ENCODE results near the gene TRIM3.

TRIM3 gene

DNA sequence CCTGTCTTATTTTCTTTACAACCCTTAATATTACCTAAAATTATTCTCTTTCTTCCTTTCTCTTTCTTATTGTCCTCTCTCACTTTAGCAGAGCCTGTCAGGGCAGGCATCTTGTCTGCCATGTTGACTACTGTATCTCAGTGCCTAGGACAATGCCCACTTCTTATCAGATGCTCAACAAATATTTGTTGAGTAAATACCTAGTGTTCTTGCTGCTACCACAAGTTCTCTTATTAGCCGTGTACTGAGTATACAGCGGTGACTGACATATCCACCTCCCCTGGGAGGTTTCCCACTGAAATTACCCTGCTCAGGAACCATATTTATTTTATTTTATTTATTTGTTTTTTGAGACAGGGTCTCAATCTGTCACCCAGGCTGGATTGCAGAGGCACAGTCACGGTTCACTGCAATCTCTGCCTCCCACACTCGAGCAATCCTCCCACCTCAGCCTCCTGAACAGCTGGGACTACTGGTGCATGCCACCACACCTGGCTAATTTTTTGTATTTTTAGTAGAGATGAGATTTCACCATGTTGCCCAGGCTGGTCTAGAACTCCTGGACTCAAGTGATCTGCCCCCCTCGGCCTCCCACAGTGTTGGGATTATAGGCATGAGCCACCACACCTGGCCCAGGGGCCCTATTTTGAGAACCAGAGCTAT, 39.6 kb downstream of the TRIM3 start:
- no peak for DNase-seq

DNA sequence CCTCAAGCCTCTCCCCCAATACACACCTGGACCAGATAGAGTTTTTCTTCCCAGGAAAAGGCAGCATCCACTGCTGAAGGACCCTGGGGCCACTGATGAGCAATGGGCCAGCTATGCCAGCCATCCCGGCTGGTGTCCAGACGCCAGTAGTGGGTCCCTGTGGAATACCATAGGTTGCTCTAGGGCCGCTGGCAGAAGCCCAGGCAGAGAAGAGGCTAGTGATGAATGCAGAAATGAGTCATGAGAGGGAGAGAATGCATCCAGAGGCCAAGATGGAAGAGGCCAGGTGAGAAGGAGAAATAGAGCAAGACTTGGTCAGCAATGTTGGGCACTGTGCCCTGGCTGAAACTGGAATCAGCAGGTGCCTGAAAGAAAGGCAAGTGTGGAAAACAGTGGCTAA, 41.9 kb downstream of the TRIM3 start:
- DNase-seq = no peak

DNA sequence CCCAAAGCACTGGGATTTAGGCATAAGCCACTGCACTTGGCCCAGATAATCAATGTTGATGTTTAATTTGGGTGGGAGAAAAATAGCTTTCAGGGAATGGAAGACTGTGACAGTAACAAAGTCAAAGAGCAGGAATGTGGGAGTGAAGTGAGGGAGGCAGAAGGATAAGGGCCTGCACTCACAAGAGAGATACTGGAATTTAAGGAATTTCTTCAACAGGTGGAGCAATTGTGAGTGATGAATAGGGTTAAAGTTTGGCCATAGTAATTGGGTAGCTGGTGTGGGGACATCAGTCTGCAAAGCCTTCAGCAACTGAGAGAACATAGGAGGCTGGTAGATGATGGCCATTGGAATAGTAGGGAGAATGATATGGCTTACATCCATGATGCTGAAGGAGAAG, 46.2 kb downstream of the TRIM3 start:
- no peak for DNase-seq

DNA sequence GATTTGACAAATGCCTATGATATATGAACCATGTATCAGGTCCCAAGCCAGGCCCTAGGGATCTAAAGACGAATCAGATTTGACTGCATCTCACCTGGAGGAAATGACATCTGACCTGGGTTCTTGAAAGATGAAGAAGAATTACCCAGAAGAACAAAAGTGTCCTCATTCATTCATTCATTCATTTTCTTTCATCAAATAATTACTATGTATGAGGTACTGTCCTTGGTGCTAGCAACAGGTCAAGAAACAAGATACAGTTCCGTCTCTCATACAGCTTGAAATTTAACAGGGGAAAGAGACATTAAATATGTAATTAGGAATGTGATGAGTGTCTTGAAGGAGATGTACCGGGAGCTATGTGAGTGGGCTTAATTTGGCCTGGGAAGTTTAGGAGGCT, 53.1 kb downstream of the TRIM3 start:
- DNase-seq = no peak

DNA sequence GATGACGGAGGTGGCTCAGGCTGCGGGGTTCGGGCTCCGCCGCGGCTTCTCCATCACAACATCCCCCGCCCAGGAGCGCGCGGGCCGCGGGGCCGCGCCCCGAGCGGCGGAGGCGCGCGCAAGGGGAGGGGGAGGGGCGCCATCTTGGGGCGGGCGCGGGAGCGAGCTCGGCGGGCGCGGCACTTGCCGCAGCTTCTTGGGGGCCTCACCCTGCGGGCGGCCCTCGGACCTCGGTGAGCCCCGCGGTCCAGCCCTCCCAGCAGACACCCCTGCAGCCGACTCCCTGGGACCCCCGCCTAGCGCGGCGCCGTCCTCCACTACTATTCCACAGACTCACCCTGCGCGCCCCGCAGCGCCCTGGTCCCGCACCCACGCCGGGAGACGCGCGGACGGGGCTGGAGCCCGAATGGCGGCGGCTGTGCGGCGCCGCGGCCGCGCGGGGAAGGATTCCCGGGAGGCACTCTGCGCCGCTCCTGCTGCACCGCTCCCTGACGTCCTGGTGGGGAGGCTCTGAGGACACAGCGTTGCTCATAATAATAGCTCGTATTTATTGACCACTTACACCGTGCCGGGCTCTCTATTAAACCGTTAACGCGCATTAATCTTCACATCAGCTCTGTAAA, 54.6 kb downstream of the TRIM3 start, which contains the start of gene APBB1:
Gene APBB1, minus strand, starts transcription at position 86 of the 623 bp plus-strand sequence. CDS start 7,747 bp downstream, outside the sequence.
- DNase-seq = peak; percentile 83

DNA sequence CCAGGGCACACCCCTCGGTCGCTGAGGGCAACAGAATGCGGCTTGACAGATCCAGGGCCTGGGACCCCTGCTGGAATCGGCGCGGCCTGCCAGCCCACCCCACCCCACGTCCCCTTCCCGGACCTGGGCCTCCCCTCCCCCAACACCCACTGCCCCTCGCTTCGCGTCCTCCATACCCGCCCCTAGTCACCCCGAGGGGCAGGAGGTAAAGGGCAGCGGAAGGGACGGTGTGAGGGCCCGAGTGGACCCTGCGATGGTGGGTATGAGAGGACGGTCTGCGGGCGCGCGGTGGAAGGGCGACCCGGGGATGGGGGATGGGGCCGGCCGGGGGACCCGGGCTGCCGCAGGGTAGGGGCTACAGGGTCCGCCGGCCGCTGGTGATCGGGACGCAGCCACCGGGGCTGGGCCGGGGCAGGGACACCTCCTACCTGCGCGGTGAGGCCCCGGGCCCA, 55.2 kb downstream of the TRIM3 start:
- no peak for DNase-seq

DNA sequence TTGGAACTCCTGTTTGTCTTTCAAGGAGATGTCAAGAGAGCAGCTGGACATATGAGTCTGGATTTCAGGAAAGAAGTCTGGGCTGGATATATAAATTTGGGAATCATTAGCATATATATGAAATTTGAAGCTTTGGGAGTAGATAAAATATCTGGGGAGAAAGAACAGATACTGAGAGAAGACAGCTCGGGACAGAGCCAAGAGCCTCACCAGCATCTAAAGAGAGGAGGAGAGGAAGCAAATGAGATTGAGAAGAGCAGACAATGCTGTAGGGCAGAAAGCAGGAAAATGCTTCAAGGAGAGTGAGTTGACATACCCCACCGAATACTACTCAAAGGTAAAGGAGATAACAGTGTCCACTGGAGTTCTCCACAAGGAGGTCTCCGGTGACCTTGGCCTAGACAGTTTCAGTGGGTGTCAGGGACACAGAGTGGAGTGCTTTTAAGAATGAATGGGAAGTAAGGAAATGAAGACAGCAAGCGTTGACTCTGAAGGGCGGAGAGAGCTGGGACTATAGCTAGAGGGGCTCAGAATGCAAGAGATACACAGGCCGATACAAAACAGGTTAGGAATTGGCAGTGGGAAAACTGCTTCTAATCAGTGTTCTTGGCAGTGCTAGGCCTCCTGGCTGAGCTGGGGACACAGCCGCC, 55.7 kb downstream of the TRIM3 start:
- DNase-seq = peak; percentile 23

DNA sequence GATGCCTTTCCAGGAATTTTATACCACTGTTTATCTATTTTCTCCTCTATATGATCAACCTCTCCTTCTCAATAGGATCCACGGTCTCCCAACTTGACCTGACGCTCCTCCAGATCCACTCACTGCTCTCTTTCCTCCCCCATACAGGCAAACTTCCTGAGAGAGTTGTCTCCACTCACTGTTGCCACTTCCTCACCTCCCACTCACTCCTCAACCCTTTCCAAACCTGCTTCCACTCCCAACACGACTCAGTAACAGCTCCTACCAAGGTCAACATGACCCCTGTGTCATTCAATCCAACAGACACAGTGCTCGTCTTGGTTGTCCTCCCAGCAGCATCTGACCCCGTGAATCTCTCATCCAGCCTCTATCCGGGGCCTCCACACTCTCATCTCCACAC, 57.9 kb downstream of the TRIM3 start:
- DNase-seq = no peak

DNA sequence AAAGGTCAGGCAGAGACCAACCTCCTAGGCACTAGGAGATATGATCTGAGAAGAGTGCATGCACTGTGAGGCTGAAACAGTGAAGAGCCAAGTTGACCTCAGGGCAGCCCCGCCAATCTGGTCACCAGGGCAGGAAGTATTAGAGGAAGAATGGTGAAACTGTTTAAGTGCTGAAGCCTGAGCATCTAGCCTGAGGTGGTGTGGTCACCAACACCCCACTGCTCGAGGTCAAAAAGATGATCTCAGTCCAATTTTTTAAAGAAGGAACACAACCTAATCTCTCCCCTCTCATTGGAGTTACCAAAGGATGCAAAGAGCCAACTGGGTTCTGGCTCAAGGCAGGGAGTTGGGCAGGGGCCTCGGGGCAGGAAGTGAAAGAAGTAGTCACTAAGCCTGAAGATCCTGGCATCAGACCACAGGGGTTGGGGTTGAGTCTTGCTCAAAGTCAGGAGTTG, 58.8 kb downstream of the TRIM3 start:
- no peak for DNase-seq

DNA sequence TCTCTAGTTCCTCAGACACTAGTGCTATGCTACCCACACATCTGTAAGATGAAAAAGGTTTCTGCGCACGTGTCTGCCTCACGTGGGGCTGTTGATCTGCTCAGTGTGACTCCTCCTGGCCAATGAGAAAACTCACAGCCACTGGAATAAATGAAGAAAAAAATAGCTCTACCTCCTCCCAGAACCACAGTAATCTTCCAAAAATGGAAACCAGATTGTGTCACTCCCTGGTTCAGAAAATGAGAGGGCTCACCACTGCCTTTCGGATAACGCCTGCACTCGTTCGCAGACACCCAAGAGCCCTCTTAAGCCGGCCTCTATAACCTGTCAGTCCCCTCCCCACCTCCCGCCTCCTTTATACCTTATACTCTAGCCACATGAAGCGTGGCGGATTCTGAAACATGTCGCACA, 59.9 kb downstream of the TRIM3 start:
- DNase-seq = no peak

DNA sequence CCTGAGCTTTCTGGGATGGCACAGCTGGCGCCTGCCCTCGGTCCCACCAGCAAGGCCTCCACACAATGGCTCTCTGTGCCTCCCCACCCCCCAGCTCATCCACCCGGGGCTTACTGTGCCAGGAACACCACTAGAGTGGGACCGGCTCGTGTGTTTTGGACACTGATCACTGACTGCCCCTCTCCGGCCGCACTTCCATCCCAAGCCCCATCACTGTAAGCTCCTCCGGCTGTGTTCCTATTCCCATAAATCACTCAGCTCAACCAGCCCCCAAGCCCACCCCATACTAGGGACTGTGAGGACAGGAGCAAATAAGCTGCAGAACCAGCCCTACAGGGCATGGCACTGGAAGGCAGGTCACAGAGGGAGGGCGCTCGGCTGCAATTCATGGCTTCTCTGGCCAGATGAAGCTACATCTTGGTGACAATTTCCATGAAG, 62.1 kb downstream of the TRIM3 start:
- DNase-seq = no peak

DNA sequence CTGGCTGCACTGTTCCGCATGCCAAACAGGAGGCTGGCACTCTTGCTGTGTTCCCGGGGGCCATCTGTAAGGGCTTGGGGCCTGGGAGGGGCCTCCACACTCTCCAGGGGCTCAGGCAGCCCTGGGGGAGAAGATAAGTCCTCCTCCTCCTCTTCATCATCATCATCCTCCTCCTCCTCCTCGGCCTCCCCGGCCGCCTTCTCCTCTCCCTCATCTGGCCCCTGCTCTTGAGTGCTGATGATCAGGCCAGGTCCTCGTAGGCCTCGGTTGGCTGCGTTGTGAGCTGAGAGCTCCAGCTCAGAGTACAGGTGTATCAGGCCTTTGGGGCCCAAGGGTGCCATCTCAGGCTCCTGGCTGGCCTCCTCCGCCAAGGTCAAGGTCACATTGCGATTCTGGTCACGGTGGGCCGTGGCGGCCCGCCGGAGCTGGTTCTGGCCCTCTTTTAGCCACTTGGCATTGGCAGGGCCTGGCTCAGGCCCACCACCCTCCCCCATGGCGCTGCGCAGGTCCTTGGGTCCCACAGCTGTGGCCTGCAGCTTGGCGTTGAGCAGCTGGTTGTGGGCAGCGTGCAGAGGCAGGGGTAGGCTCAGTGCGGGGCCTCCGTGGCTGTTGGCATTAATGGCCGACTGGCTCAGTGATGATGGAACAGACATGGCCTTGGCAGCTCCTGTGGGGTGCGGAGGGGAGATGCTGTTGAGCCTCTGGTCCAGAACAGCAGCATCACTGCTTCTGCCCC, 62.9 kb downstream of the TRIM3 start:
- no peak for DNase-seq

DNA sequence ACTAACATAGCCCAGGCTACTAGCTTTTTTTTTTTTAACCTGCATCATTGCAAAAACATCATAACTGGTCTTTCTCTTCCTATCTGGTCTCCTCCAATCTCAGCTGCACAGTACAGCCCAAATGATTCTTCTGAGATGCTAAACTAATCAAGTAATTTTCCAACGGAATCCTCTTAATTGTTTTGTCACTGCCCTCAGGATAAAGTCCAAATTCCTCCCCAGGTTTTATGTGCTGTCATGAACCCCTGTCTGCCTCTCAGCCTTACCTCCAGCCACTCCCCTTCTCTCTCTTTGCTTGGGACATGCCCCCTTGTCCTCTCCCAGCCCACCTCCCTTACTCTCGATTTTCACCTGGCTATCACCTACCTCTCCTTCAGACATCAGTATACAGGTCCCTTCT, 67.4 kb downstream of the TRIM3 start:
- no peak for DNase-seq

DNA sequence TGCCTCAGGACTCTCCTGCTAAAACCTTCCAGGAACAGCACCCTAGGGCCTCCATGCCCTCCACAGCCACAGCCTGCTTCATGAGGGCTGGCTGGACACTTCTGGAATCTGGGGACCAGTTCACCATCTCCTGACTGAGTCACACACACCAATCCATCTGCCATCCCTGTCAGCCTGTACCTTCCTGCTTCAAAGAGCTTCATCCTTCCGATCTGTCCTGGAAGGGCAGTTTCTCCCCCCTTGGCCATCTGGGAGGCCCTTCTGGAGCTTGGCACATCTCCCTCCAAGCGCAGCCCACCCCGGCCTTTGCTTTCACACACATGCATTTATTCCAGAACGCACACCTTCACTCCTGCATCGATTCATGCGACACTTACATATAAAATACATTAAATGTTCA, 67.9 kb downstream of the TRIM3 start:
- DNase-seq = no peak

DNA sequence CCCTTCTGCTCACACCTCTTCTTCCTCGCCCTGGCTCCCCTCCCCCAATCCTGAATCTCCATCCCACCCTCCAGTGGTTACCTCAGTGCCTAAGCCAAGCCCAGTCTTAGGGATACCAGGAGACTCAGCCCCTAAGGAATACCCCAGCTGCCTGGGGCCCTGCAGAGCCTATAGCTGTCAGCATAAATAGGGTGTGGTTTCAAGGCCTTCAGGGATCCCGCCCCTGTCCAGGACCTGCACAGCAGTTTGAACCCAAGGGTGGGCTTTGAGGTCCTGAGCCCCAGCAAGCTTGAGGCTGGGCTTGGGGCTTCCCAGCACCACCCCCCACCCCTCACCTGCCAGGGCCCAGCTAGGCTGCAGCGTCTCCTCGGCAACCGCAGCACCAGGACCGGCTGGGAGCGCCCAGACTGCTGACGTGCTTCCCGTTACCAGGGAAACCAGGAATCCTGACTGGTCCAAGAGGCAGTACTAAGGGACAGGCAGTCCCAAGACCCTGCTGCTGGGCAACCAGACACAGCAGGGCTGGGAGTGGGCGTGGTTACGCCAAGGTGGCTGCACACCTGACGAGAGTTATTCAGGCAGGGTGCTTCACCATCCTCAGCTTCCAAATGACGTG, 68.6 kb downstream of the TRIM3 start:
- peak; percentile 79 for DNase-seq

DNA sequence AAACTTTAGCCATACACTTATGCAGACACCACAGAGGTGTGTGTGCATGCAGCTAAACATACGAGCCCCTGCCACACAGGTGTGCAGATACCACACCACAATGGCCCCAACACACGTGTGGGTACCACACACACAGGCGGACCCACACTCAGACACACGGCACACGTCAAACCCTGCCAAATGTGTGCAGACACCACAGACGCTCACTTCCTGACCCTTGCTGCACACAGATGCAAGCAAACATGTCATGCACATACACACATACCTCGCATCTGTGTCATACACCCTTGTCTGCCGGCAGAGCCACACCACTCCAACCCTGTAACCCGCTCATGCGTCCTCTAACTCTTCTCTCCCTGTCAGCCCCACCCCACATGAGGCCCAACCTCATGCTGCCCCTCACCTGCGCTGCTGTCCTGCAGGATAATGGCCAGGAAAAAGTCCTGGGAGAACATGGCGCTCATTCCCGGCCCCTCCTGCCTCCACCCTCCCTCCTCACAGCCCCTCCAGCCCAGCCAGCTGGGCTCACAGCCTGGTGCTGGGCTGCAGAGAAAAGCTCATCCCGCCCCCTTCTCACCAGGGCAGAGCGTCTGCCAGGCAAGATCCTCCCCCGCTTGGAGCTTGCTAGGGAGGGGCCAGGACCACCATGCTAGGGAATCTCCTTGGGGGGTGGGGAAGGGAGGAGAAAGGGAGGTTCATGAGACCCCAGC, 69.2 kb downstream of the TRIM3 start:
- DNase-seq = peak; percentile 70

DNA sequence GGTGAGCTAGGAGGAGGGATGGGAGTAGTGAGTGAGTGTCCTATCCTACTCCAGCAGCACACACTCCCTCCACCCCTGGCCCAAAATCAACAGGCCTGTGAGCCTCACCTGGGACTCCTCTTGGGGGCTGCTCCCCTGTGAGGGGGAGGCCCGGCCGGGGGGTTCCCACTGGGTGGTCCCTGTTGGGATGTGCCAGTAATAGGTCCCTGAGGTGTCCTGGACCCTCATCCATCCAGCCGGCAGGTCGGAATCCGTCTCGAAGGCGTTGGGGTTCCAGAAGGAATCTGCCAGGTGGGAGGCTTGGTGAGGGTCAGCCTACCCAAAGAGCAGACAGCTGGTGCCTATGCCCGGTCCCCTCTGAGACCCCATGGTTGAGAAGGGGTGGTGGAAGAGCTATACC, 70.2 kb downstream of the TRIM3 start:
- DNase-seq = no peak

DNA sequence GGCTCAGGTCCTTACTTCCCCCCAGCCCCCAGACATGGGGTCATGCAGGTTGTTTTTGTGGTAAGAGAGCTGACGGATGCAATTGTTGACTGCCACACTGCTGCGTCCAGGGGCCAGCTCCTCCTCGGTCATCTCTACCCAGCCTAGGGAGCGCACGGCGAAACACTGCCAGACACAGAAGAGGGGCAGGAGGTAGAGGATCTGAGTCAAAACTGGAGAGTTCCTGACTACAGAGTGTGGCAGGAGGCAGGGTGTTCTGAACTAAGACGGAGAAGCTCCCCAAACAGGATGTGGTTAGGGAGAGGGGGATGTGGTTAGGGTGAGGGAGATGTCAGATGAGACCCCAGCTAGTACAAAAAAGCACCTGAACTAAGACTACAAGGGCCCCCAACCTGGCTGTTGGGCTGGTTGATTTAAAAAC, 71.2 kb downstream of the TRIM3 start:
- no peak for DNase-seq

DNA sequence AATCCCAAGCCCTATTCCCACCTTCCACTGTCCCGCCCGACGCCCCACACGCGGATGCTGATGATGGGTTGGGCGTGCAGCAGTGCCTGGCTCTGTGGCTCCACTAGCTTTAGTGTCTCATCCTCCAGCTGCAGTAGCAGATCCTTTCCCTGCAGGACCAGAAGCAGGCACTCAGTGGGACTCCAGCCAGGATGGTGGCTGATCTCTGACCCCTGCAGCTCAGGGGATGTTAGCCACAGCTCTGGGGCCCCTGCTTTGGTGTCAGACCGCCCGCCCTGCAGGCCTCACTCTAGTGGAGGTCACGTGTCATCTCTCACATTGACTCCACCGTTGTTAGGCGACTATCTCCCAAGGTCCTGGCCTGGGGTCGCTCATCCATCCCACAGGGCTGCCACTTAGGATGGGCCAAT, 71.7 kb downstream of the TRIM3 start:
- no peak for DNase-seq

DNA sequence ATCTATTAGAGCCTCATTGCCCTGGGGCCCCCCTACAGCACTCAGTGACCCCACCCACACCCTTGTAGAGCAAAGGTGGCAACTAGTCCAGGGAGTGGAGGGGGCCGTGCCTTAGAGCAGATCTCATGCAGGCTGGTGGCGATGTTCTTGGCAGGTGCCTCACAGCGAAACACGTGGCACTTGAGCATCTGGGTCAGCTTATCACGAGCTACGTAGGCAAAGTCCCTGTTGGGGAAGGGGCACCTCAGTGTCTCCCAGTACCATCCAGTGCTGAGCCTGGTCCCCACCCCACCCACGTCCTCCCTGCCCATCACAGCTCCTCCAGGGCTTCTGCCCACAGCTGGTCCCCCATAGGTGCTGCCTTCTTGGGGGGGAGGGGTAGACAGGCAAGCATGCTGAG, 72.3 kb downstream of the TRIM3 start:
- no peak for DNase-seq

DNA sequence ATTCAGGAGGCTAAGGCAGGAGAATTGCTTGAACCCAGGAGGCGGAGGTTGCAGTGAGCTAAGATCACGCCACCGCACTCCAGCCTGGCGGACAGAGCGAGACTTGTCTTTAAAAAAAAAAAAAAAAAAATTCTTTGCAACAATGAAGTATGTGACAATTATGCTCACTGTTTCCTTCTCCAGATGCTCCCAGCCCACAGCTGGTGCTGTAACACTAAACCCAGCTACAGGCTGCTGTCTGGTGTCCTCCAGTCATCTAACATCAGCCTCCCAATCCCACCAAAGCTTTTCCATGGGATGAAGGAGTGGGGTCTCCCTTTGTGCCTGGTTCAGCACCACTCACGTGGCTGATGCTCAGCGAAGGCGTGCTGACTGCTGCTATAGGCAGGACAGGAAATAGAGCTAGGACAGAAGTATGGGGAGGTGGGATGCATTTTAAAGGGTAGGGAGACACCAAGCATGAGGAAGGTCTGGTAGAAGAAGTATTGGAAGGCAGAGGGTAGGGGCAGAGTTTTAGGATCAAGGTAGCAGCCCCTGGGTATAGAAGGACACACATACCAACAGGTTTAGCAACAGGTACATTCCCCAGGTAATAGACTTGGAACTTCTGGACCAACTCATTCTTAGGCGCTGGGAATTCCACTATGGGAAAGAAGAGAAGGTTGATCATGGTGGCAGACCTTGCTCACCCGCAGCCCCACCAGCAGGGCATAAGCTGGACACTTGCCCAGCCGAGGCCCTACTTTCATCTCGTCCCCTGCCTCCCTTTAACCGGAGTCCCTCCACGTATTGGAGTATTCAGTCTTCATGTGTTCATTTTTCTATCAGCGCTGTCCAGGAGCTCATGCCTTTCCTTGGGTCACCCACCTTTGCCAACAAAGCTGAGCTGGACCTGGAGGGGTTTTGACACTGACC, 73.1 kb downstream of the TRIM3 start:
- DNase-seq = no peak
